ENCODE measurements around the gene COPS3. TPM values are rescaled to one million over a fixed set of nuclear protein-coding genes. Genes with fewer than 3 reads are reported as not detected.

Gene COPS3
- total RNA-seq, 1 experiment from 2014 or later, result 73.6 TPM

DNA sequence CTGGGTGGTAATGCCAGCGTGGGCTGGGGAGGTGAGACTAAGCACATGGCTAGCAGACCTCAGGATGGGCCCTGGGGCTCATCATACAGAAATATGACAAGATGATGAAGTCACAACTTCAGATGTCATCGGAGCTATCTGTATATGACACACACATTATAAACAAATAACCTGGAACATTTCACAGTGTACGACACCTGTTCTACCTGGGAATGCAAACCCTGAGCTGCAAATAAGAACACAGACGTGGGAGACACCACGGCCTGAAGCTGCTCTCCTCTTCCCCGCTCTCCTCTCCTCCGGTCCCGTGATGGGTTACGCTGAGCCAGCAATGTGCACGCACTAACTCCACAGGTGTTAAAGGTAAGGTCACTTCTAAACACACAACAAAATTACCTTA, 79.8 kb downstream of the COPS3 start:
- TF ChIP-seq, protein P1, sequence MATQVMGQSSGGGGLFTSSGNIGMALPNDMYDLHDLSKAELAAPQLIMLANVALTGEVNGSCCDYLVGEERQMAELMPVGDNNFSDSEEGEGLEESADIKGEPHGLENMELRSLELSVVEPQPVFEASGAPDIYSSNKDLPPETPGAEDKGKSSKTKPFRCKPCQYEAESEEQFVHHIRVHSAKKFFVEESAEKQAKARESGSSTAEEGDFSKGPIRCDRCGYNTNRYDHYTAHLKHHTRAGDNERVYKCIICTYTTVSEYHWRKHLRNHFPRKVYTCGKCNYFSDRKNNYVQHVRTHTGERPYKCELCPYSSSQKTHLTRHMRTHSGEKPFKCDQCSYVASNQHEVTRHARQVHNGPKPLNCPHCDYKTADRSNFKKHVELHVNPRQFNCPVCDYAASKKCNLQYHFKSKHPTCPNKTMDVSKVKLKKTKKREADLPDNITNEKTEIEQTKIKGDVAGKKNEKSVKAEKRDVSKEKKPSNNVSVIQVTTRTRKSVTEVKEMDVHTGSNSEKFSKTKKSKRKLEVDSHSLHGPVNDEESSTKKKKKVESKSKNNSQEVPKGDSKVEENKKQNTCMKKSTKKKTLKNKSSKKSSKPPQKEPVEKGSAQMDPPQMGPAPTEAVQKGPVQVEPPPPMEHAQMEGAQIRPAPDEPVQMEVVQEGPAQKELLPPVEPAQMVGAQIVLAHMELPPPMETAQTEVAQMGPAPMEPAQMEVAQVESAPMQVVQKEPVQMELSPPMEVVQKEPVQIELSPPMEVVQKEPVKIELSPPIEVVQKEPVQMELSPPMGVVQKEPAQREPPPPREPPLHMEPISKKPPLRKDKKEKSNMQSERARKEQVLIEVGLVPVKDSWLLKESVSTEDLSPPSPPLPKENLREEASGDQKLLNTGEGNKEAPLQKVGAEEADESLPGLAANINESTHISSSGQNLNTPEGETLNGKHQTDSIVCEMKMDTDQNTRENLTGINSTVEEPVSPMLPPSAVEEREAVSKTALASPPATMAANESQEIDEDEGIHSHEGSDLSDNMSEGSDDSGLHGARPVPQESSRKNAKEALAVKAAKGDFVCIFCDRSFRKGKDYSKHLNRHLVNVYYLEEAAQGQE (IDR thresholded peaks at IDR 0.05; ENCODE audit: insufficient read depth in 1 of 2, low read depth in 2 of 2, low read length in 1 of 2), result no peak
- TF ChIP-seq, protein P2, sequence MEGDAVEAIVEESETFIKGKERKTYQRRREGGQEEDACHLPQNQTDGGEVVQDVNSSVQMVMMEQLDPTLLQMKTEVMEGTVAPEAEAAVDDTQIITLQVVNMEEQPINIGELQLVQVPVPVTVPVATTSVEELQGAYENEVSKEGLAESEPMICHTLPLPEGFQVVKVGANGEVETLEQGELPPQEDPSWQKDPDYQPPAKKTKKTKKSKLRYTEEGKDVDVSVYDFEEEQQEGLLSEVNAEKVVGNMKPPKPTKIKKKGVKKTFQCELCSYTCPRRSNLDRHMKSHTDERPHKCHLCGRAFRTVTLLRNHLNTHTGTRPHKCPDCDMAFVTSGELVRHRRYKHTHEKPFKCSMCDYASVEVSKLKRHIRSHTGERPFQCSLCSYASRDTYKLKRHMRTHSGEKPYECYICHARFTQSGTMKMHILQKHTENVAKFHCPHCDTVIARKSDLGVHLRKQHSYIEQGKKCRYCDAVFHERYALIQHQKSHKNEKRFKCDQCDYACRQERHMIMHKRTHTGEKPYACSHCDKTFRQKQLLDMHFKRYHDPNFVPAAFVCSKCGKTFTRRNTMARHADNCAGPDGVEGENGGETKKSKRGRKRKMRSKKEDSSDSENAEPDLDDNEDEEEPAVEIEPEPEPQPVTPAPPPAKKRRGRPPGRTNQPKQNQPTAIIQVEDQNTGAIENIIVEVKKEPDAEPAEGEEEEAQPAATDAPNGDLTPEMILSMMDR (IDR thresholded peaks at IDR 0.05), result no peak
- TF ChIP-seq SIN3A (IDR thresholded peaks at IDR 0.05; ENCODE audit: borderline replicate concordance, insufficient read depth, low read depth, low read length), result no peak
- TF ChIP-seq POLR2AphosphoS5 (IDR thresholded peaks at IDR 0.05; ENCODE audit: low read depth, low read length), result no peak
- TF ChIP-seq TCF7L2 (IDR thresholded peaks at IDR 0.05; ENCODE audit: low read depth, low read length), result no peak
- ChIA-PET CTCF (interaction anchor here (0.8 kb wide), 1 partner anchor 18 kb away, joined by 3 read pairs; no protein-coding TSS in a partner anchor), POLR2A (no interaction called here)
- BruUV-seq (replicated peaks), result no TSS peak
- in situ Hi-C loops (cut with HindIII; ENCODE audit: low pct_unique_long_range_greater_than_20kb, low sequenced_read_pairs), result no loop called here
- intact Hi-C loops (cut with micrococcal nuclease; ENCODE audit: unreplicated experiment), result no loop called here
- DNase-seq (ENCODE audit: low read depth, low spot score), result no peak
- Histone ChIP-seq H3K4me1 (ENCODE audit: control insufficient read depth, insufficient read depth, low read length) (peaks cover 3% of the 10 kb centered on the region; the same call in 1 of the 2 replicates), H3K27me3 (ENCODE audit: control insufficient read depth, insufficient read depth, low read length) (no peaks in the 10 kb centered on the region), H3K27ac (ENCODE audit: low read length) (no peak overlapping the region), H3K36me3 (ENCODE audit: control insufficient read depth, insufficient read depth, low read length) (no peaks in the 10 kb centered on the region), H3K4me3 (ENCODE audit: low read depth in 2 of 2, low read length in 2 of 2) (no peak overlapping the region), H3K9me3 (ENCODE audit: control insufficient read depth, insufficient read depth, low read depth, low read length) (no peaks in the 10 kb centered on the region)
- no peak for ATAC-seq

DNA sequence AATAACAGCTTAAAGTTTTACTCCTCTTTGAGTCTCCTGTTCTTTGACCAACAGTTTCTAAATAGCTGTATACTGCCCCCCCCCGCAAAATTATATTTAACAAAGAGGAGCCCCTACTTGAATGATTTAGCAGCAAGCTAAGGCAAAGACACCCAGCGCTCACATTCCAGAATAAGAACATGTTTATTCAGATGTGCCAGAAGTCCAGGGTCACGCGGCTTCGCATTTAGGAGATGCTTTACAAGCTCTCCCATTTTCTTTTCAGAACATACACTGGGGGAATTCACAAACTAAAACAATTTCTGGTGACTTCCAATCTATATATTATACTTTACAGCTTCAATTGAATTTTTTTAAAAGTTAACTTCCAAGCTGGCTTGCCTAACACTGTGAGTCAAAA, 80.2 kb downstream of the COPS3 start:
- no peak overlapping the region for H3K27ac ChIP-seq (ENCODE audit: low read length)
- ATAC-seq (no peak), DNase-seq (ENCODE audit: low read depth, low spot score) (no peak)
- no peaks in the 10 kb centered on the region for H3K27me3 ChIP-seq (ENCODE audit: control insufficient read depth, insufficient read depth, low read length)
- in situ Hi-C loops (cut with HindIII; ENCODE audit: low pct_unique_long_range_greater_than_20kb, low sequenced_read_pairs), result no loop called here
- no peaks in the 10 kb centered on the region for H3K36me3 ChIP-seq (ENCODE audit: control insufficient read depth, insufficient read depth, low read length)
- CTCF ChIA-PET, result interaction anchor here (0.8 kb wide), 1 partner anchor 18 kb away, joined by 3 read pairs; no protein-coding TSS in a partner anchor
- BruUV-seq (replicated peaks), result no TSS peak
- no peaks in the 10 kb centered on the region for H3K9me3 ChIP-seq (ENCODE audit: control insufficient read depth, insufficient read depth, low read depth, low read length)
- TF ChIP-seq TCF7L2 (IDR thresholded peaks at IDR 0.05; ENCODE audit: low read depth, low read length) (no peak), POLR2AphosphoS5 (IDR thresholded peaks at IDR 0.05; ENCODE audit: low read depth, low read length) (no peak), SIN3A (IDR thresholded peaks at IDR 0.05; ENCODE audit: borderline replicate concordance, insufficient read depth, low read depth, low read length) (no peak)
- TF ChIP-seq, protein P2 (IDR thresholded peaks at IDR 0.05), result no peak
- TF ChIP-seq, protein P1 (IDR thresholded peaks at IDR 0.05; ENCODE audit: insufficient read depth in 1 of 2, low read depth in 2 of 2, low read length in 1 of 2), result no peak
- H3K4me3 ChIP-seq (ENCODE audit: low read depth in 2 of 2, low read length in 2 of 2), result no peak overlapping the region
- intact Hi-C loops (cut with micrococcal nuclease; ENCODE audit: unreplicated experiment), result no loop called here
- H3K4me1 ChIP-seq (ENCODE audit: control insufficient read depth, insufficient read depth, low read length), result peaks cover 3% of the 10 kb centered on the region; the same call in 1 of the 2 replicates
- POLR2A ChIA-PET, result no interaction called here

Data from Panc1 (cell line).